Mesenchymal stem cell (in vitro differentiated cells and primary cell): ENCODE results near the gene RAB7B. TPM values are rescaled to one million over a fixed set of nuclear protein-coding genes. Genes with fewer than 3 reads are reported as not detected.
A peak's percentile ranks its signal among the peaks of the same experiment; 100 is the strongest.
"Not testable (repeated sequence)": the region's sequence is repeated elsewhere in the genome, so short reads cannot be mapped to it uniquely, and the experiment has no call there.

Source experiments
- DNase-seq: peaks from one replicate; pipeline ENCODE4 v3.0.0-alpha.2; 2013
- H2AFZ ChIP-seq: one replicate; pipeline ENCODE4 v1.6.1; 2013; ENCODE audit warnings: low read depth, mild to moderate bottlenecking, control low read depth, inconsistent platforms, low read length, moderate library complexity
- H2AK5ac ChIP-seq: 2 replicates; pipeline ENCODE4 v1.6.1; 2013; ENCODE audit warnings: low read length, moderate library complexity, mild to moderate bottlenecking, inconsistent platforms; ENCODE audit not compliant: severe bottlenecking
- H2BK120ac ChIP-seq: one replicate; pipeline ENCODE4 v1.6.1; 2013; ENCODE audit warnings: low read depth, mild to moderate bottlenecking, inconsistent platforms, low read length, moderate library complexity
- H2BK12ac ChIP-seq, 2 experiments: one replicate each; pipeline ENCODE4 v1.6.1; 2013; ENCODE audit warnings: inconsistent platforms in 2 of 2, low read length in 2 of 2, mild to moderate bottlenecking in 2 of 2, moderate library complexity in 2 of 2, control low read depth in 1 of 2
- H2BK15ac ChIP-seq: one replicate; pipeline ENCODE4 v1.6.1; 2013; ENCODE audit warnings: mild to moderate bottlenecking, low read depth, inconsistent platforms; ENCODE audit not compliant: poor library complexity, severe bottlenecking
- H2BK5ac ChIP-seq: 2 replicates; pipeline ENCODE4 v1.6.1; 2013; ENCODE audit warnings: low read depth, mild to moderate bottlenecking, low read length, control low read depth, inconsistent platforms; ENCODE audit not compliant: poor library complexity, severe bottlenecking
- H3K14ac ChIP-seq, 2 experiments: one replicate each; pipeline ENCODE4 v1.6.1; 2013; ENCODE audit warnings: inconsistent platforms in 2 of 2, low read length in 2 of 2, control low read depth in 1 of 2, mild to moderate bottlenecking in 1 of 2, moderate library complexity in 1 of 2
- H3K18ac ChIP-seq, 2 experiments: one replicate each; pipeline ENCODE4 v1.6.1; 2013; ENCODE audit warnings: inconsistent platforms in 2 of 2, low read length in 2 of 2, control low read depth in 1 of 2, low read depth in 1 of 2, mild to moderate bottlenecking in 1 of 2
- H3K23ac ChIP-seq, 2 experiments: one replicate each; pipeline ENCODE4 v1.6.1; 2013; ENCODE audit warnings: inconsistent platforms in 2 of 2, low read length in 2 of 2, mild to moderate bottlenecking in 2 of 2, moderate library complexity in 2 of 2, control low read depth in 1 of 2
- H3K27ac ChIP-seq: 2 replicates; pipeline ENCODE4 v1.5.1; 2013; ENCODE audit warnings: mild to moderate bottlenecking, moderate library complexity, low read length, control low read depth, inconsistent platforms; ENCODE audit not compliant: poor library complexity, severe bottlenecking
- H3K27me3 ChIP-seq, 2 experiments: 2 replicates each; pipeline versions ENCODE4 v1.6.1 to v1.7.0; 2013; ENCODE audit warnings: low read length in 2 of 2, mild to moderate bottlenecking in 2 of 2, moderate library complexity in 2 of 2, control low read depth in 1 of 2, inconsistent platforms in 1 of 2; ENCODE audit not compliant: control insufficient read depth in 1 of 2, insufficient read depth in 1 of 2
- H3K36me3 ChIP-seq, 2 experiments: 2 replicates each; pipeline versions ENCODE4 v1.6.1 to v1.7.0; 2013; ENCODE audit warnings: low read length in 2 of 2, control low read depth in 1 of 2, inconsistent platforms in 1 of 2, low read depth in 1 of 2, mild to moderate bottlenecking in 1 of 2; ENCODE audit not compliant: insufficient read depth in 2 of 2, control insufficient read depth in 1 of 2
- H3K4ac ChIP-seq, 2 experiments: one replicate each; pipeline ENCODE4 v1.6.1; 2013; ENCODE audit warnings: inconsistent platforms in 2 of 2, low read length in 2 of 2, mild to moderate bottlenecking in 2 of 2, moderate library complexity in 2 of 2, control low read depth in 1 of 2, low read depth in 1 of 2
- H3K4me1 ChIP-seq: 2 replicates; pipeline ENCODE4 v1.6.1; 2013; ENCODE audit warnings: low read depth, low read length, control low read depth; ENCODE audit not compliant: control insufficient read depth, insufficient read depth
- H3K4me2 ChIP-seq: 2 replicates; pipeline ENCODE4 v1.6.1; 2013; ENCODE audit warnings: low read length, mild to moderate bottlenecking, inconsistent platforms; ENCODE audit not compliant: poor library complexity, severe bottlenecking
- H3K4me3 ChIP-seq, 2 experiments: 2 replicates each; pipeline versions ENCODE4 v1.5.1 to v1.7.0; 2013; ENCODE audit warnings: low read length in 2 of 2, mild to moderate bottlenecking in 2 of 2, control low read depth in 1 of 2, low read depth in 1 of 2; ENCODE audit not compliant: insufficient read depth in 1 of 2
- H3K79me1 ChIP-seq: replicated peaks from 2 replicates; pipeline ENCODE4 v1.6.1; 2013; ENCODE audit warnings: mild to moderate bottlenecking, control low read depth, low read length, inconsistent platforms; ENCODE audit not compliant: poor library complexity, severe bottlenecking
- H3K9ac ChIP-seq: 2 replicates; pipeline ENCODE4 v1.7.0; 2013; ENCODE audit warnings: mild to moderate bottlenecking, low read length, moderate library complexity
- H3K9me3 ChIP-seq: 2 replicates; pipeline ENCODE4 v1.7.0; 2013; ENCODE audit warnings: mild to moderate bottlenecking, low read length; ENCODE audit not compliant: control insufficient read depth
- H4K8ac ChIP-seq: one replicate; pipeline ENCODE4 v1.6.1; 2013; ENCODE audit warnings: inconsistent platforms, mild to moderate bottlenecking, low read length, moderate library complexity
- H4K91ac ChIP-seq: one replicate; pipeline ENCODE4 v1.6.1; 2013; ENCODE audit warnings: mild to moderate bottlenecking, low read length, inconsistent platforms
- WGBS: methylation state at CpG from one replicate; pipeline ENCODE4 v1.1.7; 2013; ENCODE audit warnings: mixed read lengths; 5-methylcytosine and 5-hydroxymethylcytosine counted together
- polyA plus RNA-seq, 2 experiments: library from polyadenylated mRNA; stranded (reverse); fragments of 200-250 nt; gene quantifications; one replicate each; pipeline ENCODE4 v1.2.3, GENCODE V29; 2013

The RAB7B gene
- 2.5 TPM for polyA plus RNA-seq (2013, experiment 1 of 2)
- polyA plus RNA-seq (2013, experiment 2 of 2) = 2.5 TPM

- peaks cover 24% of the 10 kb centered on the region for H3K4me1 ChIP-seq
- WGBS = 71% methylated on average over 11 of the region's 12 CpGs
Observed at GRCh38 chr1:206002871-206003801, at the start of gene RAB7B. RAB7B (minus strand) TSS chr1:206003395; CDS start chr1:205994135, 9,260 bp downstream.

GRCh38 chr1:206052231-206052865 is 49.2 kb upstream of the RAB7B start:
- H2BK5ac ChIP-seq = peak overlapping the region; percentile 83
- H2BK120ac ChIP-seq, H3K9me3 ChIP-seq, H2BK15ac ChIP-seq, H3K9ac ChIP-seq, DNase-seq, H3K4me2 ChIP-seq, H3K4ac ChIP-seq, H3K4me3 ChIP-seq, H2AK5ac ChIP-seq, H3K79me1 ChIP-seq, H4K8ac ChIP-seq, H2AFZ ChIP-seq, H3K23ac ChIP-seq, H3K36me3 ChIP-seq, H3K18ac ChIP-seq, H3K14ac ChIP-seq, H4K91ac ChIP-seq, H2BK12ac ChIP-seq: not testable (repeated sequence)
- peak overlapping the region; percentile 98 for H3K27ac ChIP-seq
- peaks cover 12% of the 10 kb centered on the region for H3K4me1 ChIP-seq
- peaks cover 0 to 15% of the 10 kb centered on the region in 2 experiments for H3K27me3 ChIP-seq
- 96% methylated on average over 3 of the region's 8 CpGs for WGBS

More at GRCh38 chr1:206002871-206003801, at the start of gene RAB7B:
- no peaks in the 10 kb centered on the region for H3K27me3 ChIP-seq
- peak within 1 kb of the TSS; percentile 90 for H4K91ac ChIP-seq
- peak within 1 kb of the TSS; percentile 72 to 91 for H2BK12ac ChIP-seq
- peak within 1 kb of the TSS in 1 of 2 experiments; percentile 43 for H3K23ac ChIP-seq
- peak; percentile 83 for DNase-seq
- peak within 1 kb of the TSS; percentile 19 for H3K27ac ChIP-seq
- peak within 1 kb of the TSS; percentile 16 to 78 for H3K4me3 ChIP-seq
- no peak within 1 kb of the TSS for H2BK5ac ChIP-seq
- H3K18ac ChIP-seq = peak within 1 kb of the TSS; percentile 86 to 89
- peak within 1 kb of the TSS; percentile 26 for H3K4me2 ChIP-seq
- H3K9me3 ChIP-seq = no peaks in the 10 kb centered on the region
- peak within 1 kb of the TSS in 1 of 2 experiments; percentile 86 for H3K14ac ChIP-seq
- H2BK120ac ChIP-seq = peak within 1 kb of the TSS; percentile 77
- peak within 1 kb of the TSS; percentile 87 for H3K9ac ChIP-seq
- H2AFZ ChIP-seq = peak within 1 kb of the TSS; percentile 87
- H3K4ac ChIP-seq = peak within 1 kb of the TSS; percentile 82 to 83
- peak within 1 kb of the TSS; percentile 84 for H4K8ac ChIP-seq
- no peak within 1 kb of the TSS for H2BK15ac ChIP-seq
- H3K36me3 ChIP-seq = peaks cover 0 to 3% of the 10 kb centered on the region in 2 experiments
- peak within 1 kb of the TSS; percentile 14 for H2AK5ac ChIP-seq
- no peaks in the 10 kb centered on the region for H3K79me1 ChIP-seq

GRCh38 chr1:206050655-206051235 is 47.5 kb upstream of the RAB7B start:
- H3K4me1 ChIP-seq = peaks cover 12% of the 10 kb centered on the region
- no peak overlapping the region for H2BK12ac ChIP-seq
- H3K4ac ChIP-seq = no peak overlapping the region
- no peaks in the 10 kb centered on the region for H3K79me1 ChIP-seq
- H3K18ac ChIP-seq = no peak overlapping the region
- no peak overlapping the region for H2BK15ac ChIP-seq
- peak overlapping the region; percentile 90 for H2AK5ac ChIP-seq
- H3K27ac ChIP-seq = peak overlapping the region; percentile 98
- peaks cover 0 to 16% of the 10 kb centered on the region in 2 experiments for H3K27me3 ChIP-seq
- H3K4me2 ChIP-seq = peak overlapping the region; percentile 38
- H3K36me3 ChIP-seq = no peaks in the 10 kb centered on the region
- H4K8ac ChIP-seq = no peak overlapping the region
- no peak overlapping the region for H2AFZ ChIP-seq
- no peak overlapping the region for H3K4me3 ChIP-seq
- no peak overlapping the region for H4K91ac ChIP-seq
- H3K9me3 ChIP-seq = no peaks in the 10 kb centered on the region
- no peak overlapping the region for H3K9ac ChIP-seq
- peak overlapping the region; percentile 33 for H2BK5ac ChIP-seq
- DNase-seq = no peak
- H3K23ac ChIP-seq = no peak overlapping the region
- no peak overlapping the region for H2BK120ac ChIP-seq
- no peak overlapping the region for H3K14ac ChIP-seq
- WGBS = 73% methylated on average over 5 of the region's 6 CpGs
